Smooth muscle cell of trachea (primary cell): Measurements from ENCODE around the gene RPL35A. TPM values are rescaled to one million over a fixed set of nuclear protein-coding genes. Genes with fewer than 3 reads are reported as not detected.

Experiments used
- total RNA-seq: library from RNA; depleted of rRNA; stranded (reverse); fragments of >200 nt; gene quantifications from 2 replicates; pipeline ENCODE4 v1.2.1, GENCODE V29; 2014

Gene RPL35A
- total RNA-seq = 371 and 550 TPM in 2 replicates

GRCh38 chr3:197949778-197950676, at the start of gene RPL35A:
TSS of gene RPL35A (plus strand) at chr3:197950190. CDS start at chr3:197950968, 778 bp downstream.

DNA sequence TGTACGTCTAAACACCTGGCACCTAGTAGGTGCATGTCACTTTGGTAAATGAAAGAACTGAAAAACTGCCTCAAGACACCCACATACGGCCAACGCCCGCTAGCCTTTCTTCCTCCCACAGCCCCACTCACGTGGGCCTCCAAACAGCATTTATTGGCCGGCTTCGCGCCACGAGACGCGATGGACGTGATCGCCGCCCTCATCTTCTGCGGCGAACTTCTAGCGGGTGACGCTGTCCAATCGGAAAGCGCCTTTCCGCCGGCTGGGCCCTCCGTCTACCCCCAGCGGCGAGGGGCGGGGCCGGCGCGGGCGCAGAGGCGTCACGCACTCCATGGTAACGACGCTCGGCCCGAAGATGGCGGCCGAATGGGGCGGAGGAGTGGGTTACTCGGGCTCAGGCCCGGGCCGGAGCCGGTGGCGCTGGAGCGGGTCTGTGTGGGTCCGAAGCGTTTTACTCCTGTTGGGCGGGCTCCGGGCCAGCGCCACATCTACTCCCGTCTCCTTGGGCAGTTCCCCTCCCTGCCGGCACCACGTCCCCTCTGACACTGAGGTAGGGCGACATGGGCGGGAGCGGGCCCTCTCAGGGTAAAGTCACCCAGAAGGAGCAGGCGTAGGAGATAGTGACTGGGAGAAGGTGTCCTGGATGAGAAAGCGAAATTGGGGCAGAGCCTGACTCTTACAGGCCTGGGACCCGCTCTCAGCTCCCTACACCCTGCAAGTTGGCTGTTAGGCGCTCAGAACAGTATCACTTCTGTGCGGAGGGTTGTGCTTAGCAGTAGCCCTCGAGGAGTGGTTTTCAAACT, 10.1 kb downstream of the RPL35A start, which contains the start of gene LMLN:
TSS of gene LMLN (plus strand) at position 327 of the 803 bp plus-strand sequence. CDS start at position 356, 29 bp downstream.

Other genes with a start within 250 kb of the RPL35A start
- 12.5 and 15.5 TPM in 2 replicates for gene RUBCN, start 213.3 kb upstream of the RPL35A start, total RNA-seq
- 45.2 and 56.6 TPM in 2 replicates for gene FYTTD1, start 200.3 kb upstream of the RPL35A start, total RNA-seq
- 59.1 and 83.5 TPM in 2 replicates for gene LRCH3, start 158.9 kb upstream of the RPL35A start, total RNA-seq
- gene LMLN, start 10.0 kb downstream of the RPL35A start, total RNA-seq = 7.9 and 10.9 TPM in 2 replicates